ENCODE results near the gene RGMA. TPM values are rescaled to one million over a fixed set of nuclear protein-coding genes. Genes with fewer than 3 reads are reported as not detected.
A peak's percentile ranks its signal among the peaks of the same experiment; 100 is the strongest.

RGMA gene
- total RNA-seq, 1 experiment from 2014 or later = 41.4 TPM

- Mint-ChIP-seq H3K27me3 (ENCODE audit: low read depth) (peaks cover 3% of the 10 kb centered on the region), H3K36me3 (ENCODE audit: insufficient read depth in 1 of 3, low read depth in 3 of 3) (peaks cover 40 to 60% (median 54%) of the 10 kb centered on the region in 3 experiments), H3K4me1 (peaks cover 20 to 26% of the 10 kb centered on the region in 2 experiments), H3K4me3 (no peak overlapping the region), H3K27ac (peak overlapping the region in 2 of 3 experiments; percentile 23 to 81; a peak in 4 of 7 replicates), H3K9me3 (no peaks in the 10 kb centered on the region)
- Histone ChIP-seq H3K27ac (ENCODE audit: insufficient read length, low read depth, low read length) (no peak overlapping the region), H3K9ac (ENCODE audit: extremely low read depth, insufficient read length, low read length) (no peak overlapping the region), H2BK12ac (ENCODE audit: insufficient read length, low read depth, low read length) (no peak overlapping the region), H2AFZ (ENCODE audit: low read length) (no peak overlapping the region), H3K4ac (ENCODE audit: low read depth, low read length) (no peak overlapping the region), H3K4me1 (ENCODE audit: insufficient read depth, low read length) (no peaks in the 10 kb centered on the region), H3K23me2 (ENCODE audit: insufficient read length, low read depth, low read length, poor library complexity, severe bottlenecking) (no peaks in the 10 kb centered on the region), H3K4me2 (ENCODE audit: insufficient read depth, insufficient read length, low read length) (no peak overlapping the region), H2AK5ac (ENCODE audit: insufficient read length, low read length) (no peak overlapping the region), H3K79me2 (ENCODE audit: insufficient read depth, low read length) (no peaks in the 10 kb centered on the region), H3K27me3 (ENCODE audit: insufficient read depth, low read length) (no peaks in the 10 kb centered on the region), H3K79me1 (ENCODE audit: insufficient read depth, low read depth, low read length, poor library complexity, severe bottlenecking) (no peaks in the 10 kb centered on the region), H3K14ac (ENCODE audit: insufficient read depth, low read length) (no peak overlapping the region), H2BK120ac (ENCODE audit: low read depth, low read length, poor library complexity, severe bottlenecking) (no peak overlapping the region), H3K18ac (ENCODE audit: insufficient read length, low read depth, low read length) (no peak overlapping the region), H3K9me3 (ENCODE audit: control insufficient read depth, low read depth, low read length) (no peaks in the 10 kb centered on the region), H2BK5ac (ENCODE audit: insufficient read length, low read length) (no peak overlapping the region), H2BK15ac (ENCODE audit: low read depth, low read length) (no peak overlapping the region), H4K5ac (ENCODE audit: insufficient read length, low read depth, low read length) (no peak overlapping the region), H2BK20ac (ENCODE audit: low read depth, low read length, poor library complexity, severe bottlenecking) (no peak overlapping the region), H3K23ac (ENCODE audit: insufficient read length, low read depth, low read length) (no peak overlapping the region), H3T11ph (ENCODE audit: low read length) (no peak overlapping the region), H4K8ac (replicated peaks; ENCODE audit: insufficient read length, low read depth, low read length) (no peak overlapping the region), H3K56ac (ENCODE audit: insufficient read length, low read depth, low read length) (no peak overlapping the region), H4K20me1 (ENCODE audit: control insufficient read depth, insufficient read depth, insufficient read length) (no peaks in the 10 kb centered on the region), H4K91ac (ENCODE audit: insufficient read length, low read depth, low read length) (no peak overlapping the region)
- no CpG with 5 or more reads among the region's 9 CpGs for WGBS (ENCODE audit: extremely low coverage, insufficient read length, low lambda C conversion rate)
- no peak for DNase-seq
- TF ChIP-seq CTCF (conservative IDR thresholded peaks at IDR 0.05) = no peak
Observed at GRCh38 chr15:93026380-93026817, 62.6 kb downstream of the RGMA start.

All from H9 (cell line).